CD4-positive, alpha-beta T cell treated with Interleukin-4 for 1 hour (primary cell): Measurements from ENCODE around the gene THOC5.

Experiments used
- DNase-seq, 2 donors: peaks; one replicate each; pipeline ENCODE4 v3.0.0-alpha.2; 2020 to 2022

THOC5 gene

GRCh38 chr22:29503811-29504372, 49.7 kb downstream of the THOC5 start:
- DNase-seq: no peak

DNA sequence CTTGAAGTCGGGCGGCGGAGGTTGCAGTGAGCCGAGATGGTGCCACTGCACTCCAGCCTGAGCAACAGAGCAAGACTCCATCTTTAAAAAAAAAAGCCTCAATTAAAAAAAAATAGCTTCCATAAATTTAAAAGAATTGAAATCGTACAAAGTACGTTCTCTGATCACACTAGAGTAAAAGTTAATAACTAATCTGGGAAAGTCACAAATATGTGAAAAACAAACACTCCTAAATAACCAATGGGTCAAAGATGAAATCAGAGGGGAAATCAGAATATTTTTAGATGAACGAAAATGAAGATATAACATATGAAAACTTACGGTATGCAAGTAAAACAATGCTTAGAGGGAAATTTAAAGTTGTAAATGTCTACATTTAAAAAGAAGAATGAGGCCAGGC, 53.7 kb downstream of the THOC5 start:
- DNase-seq: no peak

- DNase-seq: no peak
Observed at GRCh38 chr22:29493636-29494035, 59.9 kb downstream of the THOC5 start.

GRCh38 chr22:29491012-29491411, 62.5 kb downstream of the THOC5 start:
- DNase-seq: no peak

DNA sequence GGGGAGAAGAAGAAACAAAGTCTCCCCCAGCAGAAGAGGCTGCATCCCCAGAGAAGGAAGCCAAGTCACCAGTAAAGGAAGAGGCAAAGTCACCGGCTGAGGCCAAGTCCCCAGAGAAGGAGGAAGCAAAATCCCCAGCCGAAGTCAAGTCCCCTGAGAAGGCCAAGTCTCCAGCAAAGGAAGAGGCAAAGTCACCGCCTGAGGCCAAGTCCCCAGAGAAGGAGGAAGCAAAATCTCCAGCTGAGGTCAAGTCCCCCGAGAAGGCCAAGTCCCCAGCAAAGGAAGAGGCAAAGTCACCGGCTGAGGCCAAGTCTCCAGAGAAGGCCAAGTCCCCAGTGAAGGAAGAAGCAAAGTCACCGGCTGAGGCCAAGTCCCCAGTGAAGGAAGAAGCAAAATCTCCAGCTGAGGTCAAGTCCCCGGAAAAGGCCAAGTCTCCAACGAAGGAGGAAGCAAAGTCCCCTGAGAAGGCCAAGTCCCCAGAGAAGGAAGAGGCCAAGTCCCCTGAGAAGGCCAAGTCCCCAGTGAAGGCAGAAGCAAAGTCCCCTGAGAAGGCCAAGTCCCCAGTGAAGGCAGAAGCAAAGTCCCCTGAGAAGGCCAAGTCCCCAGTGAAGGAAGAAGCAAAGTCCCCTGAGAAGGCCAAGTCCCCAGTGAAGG, 64.3 kb downstream of the THOC5 start:
- DNase-seq: peak in 1 of 2 donors; percentile 20

DNA sequence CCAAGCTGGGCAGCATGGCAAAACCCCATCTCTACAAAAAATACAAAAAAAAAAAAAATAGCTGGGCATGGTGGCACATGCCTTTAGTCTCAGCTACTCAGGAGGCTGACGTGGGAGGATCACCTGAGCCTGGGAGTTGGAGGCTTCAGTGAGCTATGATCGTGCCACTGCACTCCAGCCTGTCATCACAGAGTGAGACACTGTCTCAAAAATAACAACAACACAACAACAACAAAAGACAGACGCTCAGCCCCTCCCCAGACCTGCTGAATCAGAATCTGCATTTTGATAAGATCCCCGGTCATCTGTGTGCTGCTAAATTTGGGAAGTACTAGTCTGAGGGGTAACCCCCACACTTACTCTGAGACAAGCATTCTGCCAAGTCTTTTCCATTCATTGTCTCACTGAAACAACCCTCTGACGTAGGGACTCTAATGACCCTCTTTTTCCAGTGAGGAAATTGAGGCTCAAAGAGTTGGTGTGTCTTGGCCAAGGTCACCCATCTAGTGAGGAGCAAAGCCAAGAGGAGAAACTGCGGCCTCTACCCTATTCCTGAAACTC, 66.1 kb downstream of the THOC5 start:
- no peak for DNase-seq

DNA sequence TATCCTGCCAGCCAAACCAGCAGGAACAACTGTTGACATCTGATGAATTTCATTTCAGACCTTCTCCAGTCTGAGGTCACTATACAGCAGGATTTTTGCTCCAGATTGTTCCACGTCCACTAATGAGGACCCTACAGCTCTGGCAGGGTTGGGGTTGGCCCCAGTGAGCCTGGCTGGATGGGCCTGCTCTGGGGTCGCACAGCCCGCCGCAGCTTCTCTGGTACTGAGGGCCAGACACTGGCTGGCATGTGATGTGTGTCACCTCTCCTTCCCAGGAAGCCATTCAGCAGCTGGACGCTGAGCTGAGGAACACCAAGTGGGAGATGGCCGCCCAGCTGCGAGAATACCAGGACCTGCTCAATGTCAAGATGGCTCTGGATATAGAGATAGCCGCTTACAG, 68.1 kb downstream of the THOC5 start:
- no peak for DNase-seq

DNA sequence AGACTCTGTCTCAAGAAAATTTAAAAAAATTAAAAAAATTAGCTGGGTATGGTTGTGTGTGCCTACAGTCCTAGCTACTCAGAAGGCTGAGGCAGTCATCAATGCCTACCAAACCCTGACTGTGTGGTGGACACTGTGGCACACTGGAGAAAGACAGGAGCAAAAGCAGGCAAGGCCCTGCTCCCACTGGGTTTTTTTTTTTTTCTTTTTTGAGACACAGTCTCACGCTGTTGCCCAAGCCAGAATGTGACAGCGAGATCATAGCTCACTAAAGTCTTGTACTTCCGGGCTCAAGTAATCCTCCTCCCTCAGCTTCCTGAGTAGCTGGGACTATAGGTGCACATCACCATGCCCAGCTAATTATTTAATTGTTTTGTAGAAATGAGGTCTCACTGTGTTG, 68.9 kb downstream of the THOC5 start:
- no peak for DNase-seq

GRCh38 chr22:29483254-29483653, 70.3 kb downstream of the THOC5 start:
- DNase-seq: no peak

- DNase-seq: no peak
Observed at GRCh38 chr22:29482726-29483125, 70.8 kb downstream of the THOC5 start.

- no peak for DNase-seq
Observed at GRCh38 chr22:29482253-29482652, 71.3 kb downstream of the THOC5 start.

- DNase-seq: no peak
Observed at GRCh38 chr22:29481265-29482000, 72.1 kb downstream of the THOC5 start.

- peak; percentile 50 to 64 for DNase-seq
Observed at GRCh38 chr22:29480512-29481264, 72.9 kb downstream of the THOC5 start.

GRCh38 chr22:29480262-29480511, 73.4 kb downstream of the THOC5 start:
- no peak for DNase-seq

DNA sequence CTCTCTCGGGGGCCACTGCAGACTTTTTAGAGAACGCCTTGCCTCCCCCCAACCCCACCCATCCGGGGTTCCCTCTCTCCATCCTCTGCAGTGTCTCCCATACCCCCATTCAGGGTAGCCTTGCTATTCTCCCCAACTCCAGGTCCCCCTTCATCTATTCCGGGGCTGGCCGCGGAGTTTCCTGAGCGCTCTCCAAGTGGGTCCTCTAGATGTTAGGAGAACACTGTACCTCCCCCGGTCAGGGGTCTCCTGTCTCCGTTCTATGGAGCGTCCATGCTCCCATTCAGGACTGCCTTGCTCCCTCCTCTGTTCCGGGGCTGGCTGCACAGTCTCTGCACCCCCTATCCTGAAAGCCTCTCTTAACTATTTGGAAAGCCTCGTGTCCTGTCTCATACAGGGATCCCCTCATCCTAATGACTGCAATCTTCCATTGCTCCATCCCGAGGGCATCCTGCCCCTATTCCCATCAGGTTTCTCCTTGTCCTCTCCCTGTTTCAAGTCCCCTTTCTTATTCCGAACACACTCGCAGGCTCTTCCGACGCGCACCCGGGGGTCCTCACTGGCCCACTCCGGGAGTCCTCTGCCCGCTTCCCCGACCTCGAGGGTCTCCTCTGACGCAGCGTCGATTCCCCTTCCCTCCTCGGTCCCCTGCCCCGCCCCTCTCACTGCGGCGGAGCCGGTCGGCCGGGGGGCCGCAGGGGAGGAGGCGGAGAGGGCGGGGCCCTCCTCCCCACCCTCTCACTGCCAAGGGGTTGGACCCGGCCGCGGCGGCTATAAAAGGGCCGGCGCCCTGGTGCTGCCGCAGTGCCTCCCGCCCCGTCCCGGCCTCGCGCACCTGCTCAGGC, 73.9 kb downstream of the THOC5 start, which contains the start of gene NEFH:
NEFH (plus strand) TSS at position 802 of the 845 bp plus-strand sequence. CDS start 45 bp downstream, outside the sequence.
- DNase-seq: no peak

- DNase-seq: no peak
Observed at GRCh38 chr22:29478326-29479276, 75.0 kb downstream of the THOC5 start.

- no peak for DNase-seq
Observed at GRCh38 chr22:29477723-29478318, 75.7 kb downstream of the THOC5 start.

GRCh38 chr22:29476116-29476515, 77.4 kb downstream of the THOC5 start:
- DNase-seq: no peak

DNA sequence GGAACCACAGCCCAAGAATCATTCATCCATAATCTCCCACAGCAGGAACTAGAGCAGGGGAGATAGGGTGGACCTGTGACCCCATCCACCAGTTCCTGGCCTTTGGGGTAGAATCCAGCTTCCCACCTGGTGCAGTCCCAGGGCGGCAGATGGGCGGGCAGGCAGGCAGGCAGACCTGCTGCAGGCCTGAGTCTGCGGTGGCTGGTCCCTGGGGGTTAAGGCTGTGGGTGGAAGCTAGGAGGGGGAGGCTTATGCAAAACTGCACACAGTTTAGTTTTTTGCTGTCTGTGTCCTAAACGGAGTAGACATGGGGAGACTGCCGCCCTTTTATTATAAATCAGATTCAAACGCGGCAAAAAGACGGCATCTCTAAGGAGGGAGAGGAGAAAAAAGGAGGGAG, 78.0 kb downstream of the THOC5 start:
- DNase-seq: peak in 1 of 2 donors; percentile 50

- DNase-seq: no peak
Observed at GRCh38 chr22:29473001-29473400, 80.6 kb downstream of the THOC5 start.
